Measurements from ENCODE around the gene CALML5.
"Not testable (repeated sequence)": the region's sequence is repeated elsewhere in the genome, so short reads cannot be mapped to it uniquely, and the experiment has no call there.

CALML5 gene

GRCh38 chr10:5480162-5480941 lies 19.0 kb downstream of the CALML5 start:
- DNase-seq: peak; percentile 52

- DNase-seq: peak; percentile 14
These were observed 19.7 kb downstream of the CALML5 start for GRCh38 chr10:5479481-5480161.

GRCh38 chr10:5478694-5479305 lies 20.6 kb downstream of the CALML5 start:
- DNase-seq: no peak

GRCh38 chr10:5477948-5478693 lies 21.2 kb downstream of the CALML5 start:
- no peak for DNase-seq

- DNase-seq: no peak
These were observed 22.3 kb downstream of the CALML5 start for GRCh38 chr10:5476918-5477525.

- not testable (repeated sequence) for DNase-seq
These were observed 23.2 kb downstream of the CALML5 start for GRCh38 chr10:5475974-5476807.

- not testable (repeated sequence) for DNase-seq
These were observed 24.3 kb downstream of the CALML5 start for GRCh38 chr10:5475088-5475487.

- DNase-seq: not testable (repeated sequence)
These were observed 24.7 kb downstream of the CALML5 start for GRCh38 chr10:5474642-5475041.

- no peak for DNase-seq
These were observed 29.2 kb downstream of the CALML5 start for GRCh38 chr10:5470062-5470751.

- no peak for DNase-seq
These were observed 29.9 kb downstream of the CALML5 start for GRCh38 chr10:5469353-5470061.

- no peak for DNase-seq
These were observed 30.9 kb downstream of the CALML5 start for GRCh38 chr10:5468262-5469106.

GRCh38 chr10:5467634-5468255 lies 31.6 kb downstream of the CALML5 start:
- no peak for DNase-seq

GRCh38 chr10:5467207-5467535 lies 32.2 kb downstream of the CALML5 start:
- peak; percentile 78 for DNase-seq

GRCh38 chr10:5466451-5467206 lies 32.7 kb downstream of the CALML5 start:
- DNase-seq: peak; percentile 95

- no peak for DNase-seq
These were observed 33.4 kb downstream of the CALML5 start for GRCh38 chr10:5465976-5466450.

- no peak for DNase-seq
These were observed 34.8 kb downstream of the CALML5 start for GRCh38 chr10:5464546-5464945.

- no peak for DNase-seq
These were observed 36.5 kb downstream of the CALML5 start for GRCh38 chr10:5462841-5463293.

All from right hindlimb (tissue), 1 donor.